T-helper 2 cell treated with Interferon-gamma antibody and Interleukin-4, amounts not matched to agents 5 μg/mL and 100 μg/mL, for 36 hours (primary cell): Measurements from ENCODE around the gene SHLD1.
"Not testable (repeated sequence)": the region's sequence is repeated elsewhere in the genome, so short reads cannot be mapped to it uniquely, and the experiment has no call there.

Experiments used
- DNase-seq: peaks from one replicate; pipeline ENCODE4 v3.0.0; 2021; ENCODE audit warnings: low spot score
- H3K27ac Mint-ChIP-seq: one replicate; pipeline ENCODE4 v1.8.0; 2021; ENCODE audit warnings: mild to moderate bottlenecking, mixed read lengths
- H3K27me3 Mint-ChIP-seq: one replicate; pipeline ENCODE4 v1.8.0; 2021; ENCODE audit warnings: low read depth, mixed read lengths
- H3K36me3 Mint-ChIP-seq: one replicate; pipeline ENCODE4 v1.8.0; 2021; ENCODE audit warnings: low read depth, mixed read lengths
- H3K4me1 Mint-ChIP-seq: one replicate; pipeline ENCODE4 v1.8.0; 2021; ENCODE audit warnings: low read depth, mixed read lengths
- H3K4me3 Mint-ChIP-seq: one replicate; pipeline ENCODE4 v1.8.0; 2022; ENCODE audit warnings: mild to moderate bottlenecking, moderate library complexity, mixed read lengths
- H3K9me3 Mint-ChIP-seq: one replicate; pipeline ENCODE4 v1.8.0; 2021; ENCODE audit warnings: mixed read lengths

The SHLD1 gene

GRCh38 chr20:5781367-5781766, 31.2 kb downstream of the SHLD1 start:
- H3K4me1 Mint-ChIP-seq, H3K27ac Mint-ChIP-seq, H3K27me3 Mint-ChIP-seq, H3K4me3 Mint-ChIP-seq, H3K9me3 Mint-ChIP-seq, DNase-seq: not testable (repeated sequence)
- peaks cover 26% of the 10 kb centered on the region for H3K36me3 Mint-ChIP-seq

GRCh38 chr20:5781798-5782750, 31.9 kb downstream of the SHLD1 start:
- DNase-seq: no peak

GRCh38 chr20:5784735-5785134, 34.5 kb downstream of the SHLD1 start:
- H3K27me3 Mint-ChIP-seq: no peaks in the 10 kb centered on the region
- DNase-seq: no peak
- no peak overlapping the region for H3K4me3 Mint-ChIP-seq
- H3K4me1 Mint-ChIP-seq: peaks cover 3% of the 10 kb centered on the region
- H3K36me3 Mint-ChIP-seq: peaks cover 15% of the 10 kb centered on the region
- H3K27ac Mint-ChIP-seq: no peak overlapping the region
- no peaks in the 10 kb centered on the region for H3K9me3 Mint-ChIP-seq

More at GRCh38 chr20:5781798-5782750, 31.9 kb downstream of the SHLD1 start:
- Mint-ChIP-seq H3K27me3 (no peaks in the 10 kb centered on the region), H3K9me3 (no peaks in the 10 kb centered on the region), H3K4me3 (no peak overlapping the region), H3K4me1 (peaks cover 9% of the 10 kb centered on the region), H3K27ac (no peak overlapping the region), H3K36me3 (peaks cover 26% of the 10 kb centered on the region)

GRCh38 chr20:5785146-5785545, 34.9 kb downstream of the SHLD1 start:
- H3K36me3 Mint-ChIP-seq: peaks cover 17% of the 10 kb centered on the region
- no peaks in the 10 kb centered on the region for H3K9me3 Mint-ChIP-seq
- H3K4me3 Mint-ChIP-seq: no peak overlapping the region
- H3K27me3 Mint-ChIP-seq: no peaks in the 10 kb centered on the region
- no peak for DNase-seq
- H3K27ac Mint-ChIP-seq: no peak overlapping the region
- peaks cover 4% of the 10 kb centered on the region for H3K4me1 Mint-ChIP-seq

- H3K27ac Mint-ChIP-seq: no peak overlapping the region
- H3K36me3 Mint-ChIP-seq: peaks cover 9% of the 10 kb centered on the region
- H3K27me3 Mint-ChIP-seq: no peaks in the 10 kb centered on the region
- no peak overlapping the region for H3K4me3 Mint-ChIP-seq
- no peak for DNase-seq
- no peaks in the 10 kb centered on the region for H3K9me3 Mint-ChIP-seq
- peaks cover 3% of the 10 kb centered on the region for H3K4me1 Mint-ChIP-seq
These were observed 37.0 kb downstream of the SHLD1 start for GRCh38 chr20:5786930-5787795.

- no peak overlapping the region for H3K4me3 Mint-ChIP-seq
- no peak overlapping the region for H3K27ac Mint-ChIP-seq
- H3K36me3 Mint-ChIP-seq: peaks cover 9% of the 10 kb centered on the region
These were observed 37.6 kb downstream of the SHLD1 start for GRCh38 chr20:5787796-5788165.

GRCh38 chr20:5788385-5788895, 38.2 kb downstream of the SHLD1 start:
- peak; percentile 64 for DNase-seq
- Mint-ChIP-seq H3K9me3 (no peaks in the 10 kb centered on the region), H3K36me3 (peaks cover 6% of the 10 kb centered on the region), H3K4me3 (no peak overlapping the region), H3K27me3 (no peaks in the 10 kb centered on the region), H3K27ac (no peak overlapping the region), H3K4me1 (peaks cover 3% of the 10 kb centered on the region)

More at GRCh38 chr20:5787796-5788165, 37.6 kb downstream of the SHLD1 start:
- H3K4me1 Mint-ChIP-seq: peaks cover 3% of the 10 kb centered on the region
- no peaks in the 10 kb centered on the region for H3K27me3 Mint-ChIP-seq
- no peak for DNase-seq
- no peaks in the 10 kb centered on the region for H3K9me3 Mint-ChIP-seq

- H3K4me3 Mint-ChIP-seq: no peak overlapping the region
- H3K27ac Mint-ChIP-seq: no peak overlapping the region
- no peaks in the 10 kb centered on the region for H3K27me3 Mint-ChIP-seq
- DNase-seq: no peak
- peaks cover 9% of the 10 kb centered on the region for H3K36me3 Mint-ChIP-seq
- H3K9me3 Mint-ChIP-seq: no peaks in the 10 kb centered on the region
- peaks cover 6% of the 10 kb centered on the region for H3K4me1 Mint-ChIP-seq
These were observed 39.6 kb downstream of the SHLD1 start for GRCh38 chr20:5789827-5790226.

- Mint-ChIP-seq H3K27ac (no peak overlapping the region), H3K36me3 (peaks cover 6% of the 10 kb centered on the region), H3K9me3 (no peaks in the 10 kb centered on the region), H3K4me1 (peaks cover 6% of the 10 kb centered on the region), H3K4me3 (no peak overlapping the region), H3K27me3 (no peaks in the 10 kb centered on the region)
- DNase-seq: no peak
These were observed 43.7 kb downstream of the SHLD1 start for GRCh38 chr20:5793916-5794315.

GRCh38 chr20:5796331-5797040, 46.3 kb downstream of the SHLD1 start:
- H3K4me1 Mint-ChIP-seq: peaks cover 5% of the 10 kb centered on the region

GRCh38 chr20:5797165-5797564, 47.0 kb downstream of the SHLD1 start:
- Mint-ChIP-seq H3K27me3 (no peaks in the 10 kb centered on the region), H3K4me3 (no peak overlapping the region), H3K27ac (no peak overlapping the region), H3K36me3 (peaks cover 4% of the 10 kb centered on the region), H3K4me1 (peaks cover 4% of the 10 kb centered on the region), H3K9me3 (no peaks in the 10 kb centered on the region)
- no peak for DNase-seq

More at GRCh38 chr20:5796331-5797040, 46.3 kb downstream of the SHLD1 start:
- Mint-ChIP-seq H3K27ac (no peak overlapping the region), H3K36me3 (peaks cover 3% of the 10 kb centered on the region), H3K4me3 (no peak overlapping the region), H3K27me3 (no peaks in the 10 kb centered on the region), H3K9me3 (no peaks in the 10 kb centered on the region)
- no peak for DNase-seq

- no peak overlapping the region for H3K4me3 Mint-ChIP-seq
- H3K4me1 Mint-ChIP-seq: peaks cover 6% of the 10 kb centered on the region
- peaks cover 7% of the 10 kb centered on the region for H3K36me3 Mint-ChIP-seq
- DNase-seq: no peak
- no peaks in the 10 kb centered on the region for H3K9me3 Mint-ChIP-seq
- H3K27me3 Mint-ChIP-seq: no peaks in the 10 kb centered on the region
- H3K27ac Mint-ChIP-seq: no peak overlapping the region
These were observed 47.8 kb downstream of the SHLD1 start for GRCh38 chr20:5797843-5798462.

GRCh38 chr20:5803754-5804303, 53.6 kb downstream of the SHLD1 start:
- not testable (repeated sequence) for DNase-seq, H3K9me3 Mint-ChIP-seq, H3K27me3 Mint-ChIP-seq
- peaks cover 12% of the 10 kb centered on the region for H3K36me3 Mint-ChIP-seq
- H3K4me3 Mint-ChIP-seq: peak overlapping the region; percentile 18
- H3K27ac Mint-ChIP-seq: peak overlapping the region; percentile 68
- peaks cover 26% of the 10 kb centered on the region for H3K4me1 Mint-ChIP-seq
